SH-SY5Y (cell line): Measurements from ENCODE around the gene RREB1.

ENCODE experiments used
- GATA2 ChIP-seq: IDR thresholded peaks from 2 replicates; pipeline ENCODE4 v1.6.1; 2011; ENCODE audit warnings: mild to moderate bottlenecking, low read depth, low read length
- GATA3 ChIP-seq: IDR thresholded peaks from 2 replicates; pipeline ENCODE4 v1.6.1; 2011; ENCODE audit warnings: low read depth, mild to moderate bottlenecking, low read length, moderate library complexity

DNA sequence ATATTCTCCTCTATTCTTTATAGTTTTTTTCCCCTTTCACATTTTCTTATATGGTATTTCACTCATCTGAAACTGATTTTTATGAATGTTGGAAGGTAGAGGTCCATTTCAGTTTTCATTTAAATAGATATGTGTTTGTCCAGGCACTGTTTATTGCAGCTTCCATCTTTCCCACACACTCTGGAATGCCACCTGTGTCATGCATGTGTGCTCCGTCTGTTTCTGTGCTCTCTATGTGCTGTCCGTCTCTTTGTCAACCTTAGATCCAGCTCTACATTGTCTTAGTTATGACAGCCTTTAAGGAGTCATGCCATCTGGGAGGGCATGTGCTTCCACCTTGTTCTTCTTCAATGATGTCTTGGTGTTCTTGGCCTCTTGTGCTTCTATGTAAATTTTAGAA lies 36.4 kb upstream of the RREB1 start:
- TF ChIP-seq GATA2 (no peak), GATA3 (no peak)
